GM04504 (cell line): Measurements from ENCODE around the gene MRPL52.
"Not testable (repeated sequence)": the region's sequence is repeated elsewhere in the genome, so short reads cannot be mapped to it uniquely, and the experiment has no call there.

Experiments
- DNase-seq: peaks from one replicate; pipeline ENCODE4 v3.0.0-alpha.2; 2012; ENCODE audit warnings: low read depth

Gene MRPL52

DNA sequence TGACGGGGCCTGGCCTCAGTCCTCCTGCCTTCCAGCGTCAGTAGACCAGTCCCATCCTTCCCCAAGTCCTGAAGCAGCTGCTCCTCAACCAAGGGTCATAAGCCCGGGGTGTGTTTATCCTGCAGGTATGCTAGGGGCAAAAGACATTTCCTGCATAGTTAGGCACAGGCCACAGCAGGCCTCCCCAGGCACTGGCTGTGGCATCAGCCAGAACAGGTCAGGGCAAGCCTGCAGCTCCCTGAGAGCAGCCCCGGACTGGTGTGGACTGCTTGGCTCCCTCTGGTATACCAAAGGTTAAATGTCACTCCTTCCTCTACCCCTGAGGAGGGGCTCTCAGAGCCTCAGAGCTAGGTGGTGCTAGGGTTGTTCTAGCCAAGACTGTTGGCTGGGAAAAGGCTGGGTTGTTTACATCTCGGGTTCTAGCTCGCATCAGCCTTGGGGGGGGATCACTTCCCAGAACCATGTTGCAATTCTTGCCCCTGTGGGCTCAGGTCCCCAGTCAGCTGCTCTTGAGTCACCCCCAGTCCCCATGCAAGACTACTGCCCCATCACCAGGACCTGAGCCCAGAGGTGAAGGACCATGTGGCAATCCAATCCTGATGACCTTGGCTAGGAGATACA lies 9.6 kb downstream of the MRPL52 start:
- DNase-seq: no peak

DNA sequence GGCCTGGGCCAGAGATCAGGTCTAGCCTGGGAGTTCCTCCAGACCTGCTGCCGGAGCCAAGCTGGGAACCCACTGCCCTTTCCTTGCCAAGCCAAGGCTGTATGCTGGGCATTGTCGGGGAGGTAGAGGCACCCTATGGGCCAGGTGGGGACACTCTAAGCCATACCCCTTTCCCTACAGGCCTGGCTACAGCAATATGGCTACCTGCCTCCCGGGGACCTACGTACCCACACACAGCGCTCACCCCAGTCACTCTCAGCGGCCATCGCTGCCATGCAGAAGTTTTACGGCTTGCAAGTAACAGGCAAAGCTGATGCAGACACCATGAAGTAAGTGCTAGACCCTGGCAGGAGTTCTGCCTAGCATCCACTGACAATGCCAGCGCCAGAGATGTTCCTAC lies 11.6 kb downstream of the MRPL52 start:
- DNase-seq: no peak

DNA sequence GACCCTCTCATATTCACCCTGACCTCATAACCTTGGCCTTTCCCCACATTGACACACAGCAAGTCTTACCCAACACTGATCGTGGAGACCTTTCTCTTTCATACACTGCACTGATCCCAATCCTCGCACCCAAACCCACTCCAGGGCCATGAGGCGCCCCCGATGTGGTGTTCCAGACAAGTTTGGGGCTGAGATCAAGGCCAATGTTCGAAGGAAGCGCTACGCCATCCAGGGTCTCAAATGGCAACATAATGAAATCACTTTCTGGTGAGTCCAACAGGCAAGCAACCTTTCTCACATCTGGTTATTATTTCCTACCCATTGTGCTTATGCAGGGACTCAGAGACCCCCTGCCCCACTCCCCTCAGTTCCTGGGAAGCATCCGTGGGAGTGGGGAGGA lies 12.1 kb downstream of the MRPL52 start:
- DNase-seq: no peak

DNA sequence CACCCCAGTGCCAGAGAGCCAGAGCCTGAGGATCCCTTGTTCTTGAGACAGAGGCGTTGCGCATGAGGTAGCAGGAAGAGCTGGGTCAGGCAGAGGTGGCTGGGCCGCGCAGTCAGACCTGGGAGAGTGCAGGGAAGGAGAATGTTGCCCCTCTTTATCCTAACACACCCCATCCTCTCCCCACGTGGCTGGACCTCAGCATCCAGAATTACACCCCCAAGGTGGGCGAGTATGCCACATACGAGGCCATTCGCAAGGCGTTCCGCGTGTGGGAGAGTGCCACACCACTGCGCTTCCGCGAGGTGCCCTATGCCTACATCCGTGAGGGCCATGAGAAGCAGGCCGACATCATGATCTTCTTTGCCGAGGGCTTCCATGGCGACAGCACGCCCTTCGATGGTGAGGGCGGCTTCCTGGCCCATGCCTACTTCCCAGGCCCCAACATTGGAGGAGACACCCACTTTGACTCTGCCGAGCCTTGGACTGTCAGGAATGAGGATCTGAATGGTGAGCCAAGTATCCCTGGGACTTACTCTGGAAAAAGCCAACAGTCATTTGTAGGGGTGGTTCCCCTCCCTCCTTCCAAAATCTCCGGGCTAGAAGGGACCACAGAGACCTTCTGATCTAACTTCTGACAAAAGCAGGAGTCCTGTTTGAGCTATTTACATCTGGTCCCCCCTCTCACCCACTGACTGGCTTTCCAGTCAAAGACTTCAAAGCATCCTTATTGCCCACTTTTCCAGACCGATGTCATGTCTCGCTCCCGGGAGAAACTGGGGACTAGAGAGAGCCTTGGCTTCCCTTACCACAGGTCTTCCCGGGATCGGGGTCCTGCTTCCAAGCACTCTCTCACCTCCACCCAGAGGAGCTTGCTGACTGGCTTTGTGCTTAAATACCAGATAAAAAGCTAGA lies 12.8 kb downstream of the MRPL52 start:
- no peak for DNase-seq

DNA sequence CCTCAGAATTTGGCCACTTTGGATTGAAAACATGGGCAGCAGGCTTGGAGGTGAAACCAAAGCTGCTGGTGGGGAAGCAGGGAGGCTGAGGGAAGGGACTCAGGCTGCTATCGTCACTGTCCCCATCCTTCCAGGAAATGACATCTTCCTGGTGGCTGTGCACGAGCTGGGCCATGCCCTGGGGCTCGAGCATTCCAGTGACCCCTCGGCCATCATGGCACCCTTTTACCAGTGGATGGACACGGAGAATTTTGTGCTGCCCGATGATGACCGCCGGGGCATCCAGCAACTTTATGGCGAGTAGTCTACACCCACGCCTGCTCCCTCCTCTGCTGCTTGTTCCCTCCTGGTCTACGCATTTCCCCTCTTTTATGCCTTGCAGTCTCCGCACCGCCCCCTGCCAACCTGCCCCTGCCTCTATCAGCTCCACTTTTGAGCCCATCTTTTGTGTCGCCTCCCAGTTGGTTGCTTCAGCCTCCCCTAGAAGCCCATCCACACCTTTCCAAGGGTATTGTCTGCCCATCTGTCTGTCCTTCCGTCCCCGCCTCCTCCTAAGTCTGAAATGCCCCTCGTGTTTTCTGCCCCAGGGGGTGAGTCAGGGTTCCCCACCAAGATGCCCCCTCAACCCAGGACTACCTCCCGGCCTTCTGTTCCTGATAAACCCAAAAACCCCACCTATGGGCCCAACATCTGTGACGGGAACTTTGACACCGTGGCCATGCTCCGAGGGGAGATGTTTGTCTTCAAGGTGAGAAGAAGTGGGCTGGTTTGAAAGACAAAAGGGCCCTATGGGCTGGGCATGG lies 13.6 kb downstream of the MRPL52 start:
- DNase-seq: no peak

DNA sequence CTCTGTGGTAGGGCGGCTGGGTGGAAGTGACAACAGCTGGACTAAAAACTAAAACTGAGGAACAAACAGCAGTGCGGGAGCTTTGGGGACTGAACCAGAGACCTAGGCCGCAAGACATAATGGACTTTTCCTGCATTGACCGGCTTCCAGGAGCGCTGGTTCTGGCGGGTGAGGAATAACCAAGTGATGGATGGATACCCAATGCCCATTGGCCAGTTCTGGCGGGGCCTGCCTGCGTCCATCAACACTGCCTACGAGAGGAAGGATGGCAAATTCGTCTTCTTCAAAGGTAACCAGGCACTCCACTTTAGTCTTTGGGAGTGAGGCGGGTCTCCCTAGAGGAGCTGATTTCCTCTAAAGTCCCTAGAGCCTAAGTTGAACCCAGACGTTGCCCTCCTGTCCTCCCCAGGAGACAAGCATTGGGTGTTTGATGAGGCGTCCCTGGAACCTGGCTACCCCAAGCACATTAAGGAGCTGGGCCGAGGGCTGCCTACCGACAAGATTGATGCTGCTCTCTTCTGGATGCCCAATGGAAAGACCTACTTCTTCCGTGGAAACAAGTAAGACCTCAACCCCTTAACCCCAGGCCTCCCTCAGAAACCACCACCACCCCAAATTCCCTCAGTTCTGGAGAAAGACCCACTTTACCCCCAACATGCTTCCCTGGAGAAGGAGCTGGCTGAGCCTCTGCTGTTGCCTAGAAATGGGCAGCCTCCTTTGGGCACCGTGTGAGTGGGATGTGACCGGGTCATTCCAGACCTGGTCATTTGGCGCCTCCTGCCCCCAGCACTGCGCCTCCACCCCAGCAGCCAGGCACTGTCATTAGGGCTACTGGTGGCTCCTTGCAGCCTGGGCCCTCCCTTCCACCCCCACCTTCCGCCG lies 14.8 kb downstream of the MRPL52 start:
- DNase-seq: no peak

DNA sequence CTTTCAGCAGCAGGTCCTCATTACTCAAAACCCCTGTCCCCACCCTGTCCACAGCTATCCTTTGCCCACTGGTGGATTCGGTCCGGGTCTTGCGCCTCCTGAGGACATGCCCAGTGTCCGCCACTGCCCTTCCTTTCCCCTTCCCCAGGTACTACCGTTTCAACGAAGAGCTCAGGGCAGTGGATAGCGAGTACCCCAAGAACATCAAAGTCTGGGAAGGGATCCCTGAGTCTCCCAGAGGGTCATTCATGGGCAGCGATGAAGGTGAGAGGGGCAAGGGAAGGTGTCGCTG lies 15.4 kb downstream of the MRPL52 start:
- no peak for DNase-seq

DNA sequence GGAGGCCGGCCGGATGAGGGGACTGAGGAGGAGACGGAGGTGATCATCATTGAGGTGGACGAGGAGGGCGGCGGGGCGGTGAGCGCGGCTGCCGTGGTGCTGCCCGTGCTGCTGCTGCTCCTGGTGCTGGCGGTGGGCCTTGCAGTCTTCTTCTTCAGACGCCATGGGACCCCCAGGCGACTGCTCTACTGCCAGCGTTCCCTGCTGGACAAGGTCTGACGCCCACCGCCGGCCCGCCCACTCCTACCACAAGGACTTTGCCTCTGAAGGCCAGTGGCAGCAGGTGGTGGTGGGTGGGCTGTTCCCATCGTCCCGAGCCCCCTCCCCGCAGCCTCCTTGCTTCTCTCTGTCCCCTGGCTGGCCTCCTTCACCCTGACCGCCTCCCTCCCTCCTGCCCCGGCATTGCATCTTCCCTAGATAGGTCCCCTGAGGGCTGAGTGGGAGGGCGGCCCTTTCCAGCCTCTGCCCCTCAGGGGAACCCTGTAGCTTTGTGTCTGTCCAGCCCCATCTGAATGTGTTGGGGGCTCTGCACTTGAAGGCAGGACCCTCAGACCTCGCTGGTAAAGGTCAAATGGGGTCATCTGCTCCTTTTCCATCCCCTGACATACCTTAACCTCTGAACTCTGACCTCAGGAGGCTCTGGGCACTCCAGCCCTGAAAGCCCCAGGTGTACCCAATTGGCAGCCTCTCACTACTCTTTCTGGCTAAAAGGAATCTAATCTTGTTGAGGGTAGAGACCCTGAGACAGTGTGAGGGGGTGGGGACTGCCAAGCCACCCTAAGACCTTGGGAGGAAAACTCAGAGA lies 16.3 kb downstream of the MRPL52 start:
- no peak for DNase-seq

DNA sequence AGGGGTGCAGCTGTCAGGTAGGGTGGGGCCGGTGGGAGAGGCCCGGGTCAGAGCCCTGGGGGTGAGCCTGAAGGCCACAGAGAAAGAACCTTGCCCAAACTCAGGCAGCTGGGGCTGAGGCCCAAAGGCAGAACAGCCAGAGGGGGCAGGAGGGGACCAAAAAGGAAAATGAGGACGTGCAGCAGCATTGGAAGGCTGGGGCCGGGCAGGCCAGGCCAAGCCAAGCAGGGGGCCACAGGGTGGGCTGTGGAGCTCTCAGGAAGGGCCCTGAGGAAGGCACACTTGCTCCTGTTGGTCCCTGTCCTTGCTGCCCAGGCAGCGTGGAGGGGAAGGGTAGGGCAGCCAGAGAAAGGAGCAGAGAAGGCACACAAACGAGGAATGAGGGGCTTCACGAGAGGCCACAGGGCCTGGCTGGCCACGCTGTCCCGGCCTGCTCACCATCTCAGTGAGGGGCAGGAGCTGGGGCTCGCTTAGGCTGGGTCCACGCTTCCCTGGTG lies 17.2 kb downstream of the MRPL52 start:
- no peak for DNase-seq

DNA sequence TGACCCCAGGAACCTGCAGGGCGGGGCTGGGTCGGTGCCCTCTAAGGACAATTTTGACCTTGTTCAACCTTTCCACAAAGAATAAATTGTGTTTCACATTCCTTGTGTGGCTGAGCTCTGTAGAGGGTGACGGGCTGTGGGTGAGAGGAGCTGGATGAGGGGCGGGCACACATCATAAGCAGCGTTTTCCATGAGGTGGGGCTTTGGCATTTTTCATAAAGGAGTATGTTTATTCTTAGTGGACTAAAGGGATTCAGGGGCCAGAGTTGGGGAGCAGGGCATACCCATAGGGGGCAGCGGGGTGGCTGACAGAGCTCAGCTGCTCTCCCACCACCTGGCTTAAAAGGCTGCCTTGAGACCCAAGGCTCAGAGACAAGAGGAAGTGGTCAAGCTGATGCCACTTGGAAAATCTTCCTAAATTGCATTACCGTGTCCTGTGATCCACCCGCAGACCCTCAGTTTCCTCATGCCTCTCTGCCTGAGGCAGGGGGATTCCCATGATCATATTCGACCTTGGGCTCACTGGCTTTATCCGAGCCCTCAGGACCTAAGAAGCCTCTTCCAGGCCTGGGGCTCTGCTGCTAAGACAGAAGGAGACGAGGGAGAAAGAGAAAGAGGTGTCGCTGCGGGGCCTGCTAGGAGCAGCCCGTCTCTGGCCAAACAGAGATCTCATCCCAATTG lies 18.1 kb downstream of the MRPL52 start:
- no peak for DNase-seq

DNA sequence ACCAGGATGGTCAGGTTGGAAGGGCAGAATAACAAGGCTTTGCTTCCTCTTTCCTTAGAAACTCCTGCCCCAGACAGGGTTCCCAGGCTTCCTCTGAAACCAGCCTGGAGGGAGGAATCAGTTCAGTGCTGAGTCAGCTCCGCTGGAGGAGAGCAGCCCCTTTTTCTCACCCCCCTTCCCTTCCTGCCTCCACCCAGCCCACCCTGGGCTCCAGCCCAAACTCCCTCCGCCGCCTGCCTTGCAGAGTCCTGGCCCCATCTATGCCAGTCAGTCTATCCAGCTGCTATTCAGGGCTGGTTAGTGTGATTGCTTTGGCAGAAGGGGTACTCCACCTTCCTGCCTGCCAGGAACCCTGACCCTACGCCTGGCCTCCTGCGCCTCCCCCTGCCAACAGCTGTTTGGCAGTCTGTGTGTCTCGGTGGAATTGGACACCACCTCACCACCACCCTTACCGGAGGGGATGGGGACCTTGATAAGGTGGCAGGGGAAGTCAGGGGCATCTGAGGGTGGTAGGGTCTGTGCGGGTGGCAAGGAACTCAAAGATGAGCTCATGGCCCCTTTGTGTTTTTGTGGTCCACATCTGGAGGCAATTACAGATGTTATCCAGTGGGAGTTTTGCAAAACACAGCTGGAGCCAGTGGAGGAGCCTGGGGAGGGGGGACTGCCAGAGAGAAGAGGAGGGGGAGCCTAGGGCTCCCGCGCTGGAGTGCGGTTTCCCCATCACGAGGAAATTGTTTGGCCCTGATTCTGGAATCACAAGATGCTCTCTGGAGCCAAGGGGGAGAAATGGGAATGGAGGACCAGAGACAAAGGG lies 18.9 kb downstream of the MRPL52 start:
- peak; percentile 77 for DNase-seq

DNA sequence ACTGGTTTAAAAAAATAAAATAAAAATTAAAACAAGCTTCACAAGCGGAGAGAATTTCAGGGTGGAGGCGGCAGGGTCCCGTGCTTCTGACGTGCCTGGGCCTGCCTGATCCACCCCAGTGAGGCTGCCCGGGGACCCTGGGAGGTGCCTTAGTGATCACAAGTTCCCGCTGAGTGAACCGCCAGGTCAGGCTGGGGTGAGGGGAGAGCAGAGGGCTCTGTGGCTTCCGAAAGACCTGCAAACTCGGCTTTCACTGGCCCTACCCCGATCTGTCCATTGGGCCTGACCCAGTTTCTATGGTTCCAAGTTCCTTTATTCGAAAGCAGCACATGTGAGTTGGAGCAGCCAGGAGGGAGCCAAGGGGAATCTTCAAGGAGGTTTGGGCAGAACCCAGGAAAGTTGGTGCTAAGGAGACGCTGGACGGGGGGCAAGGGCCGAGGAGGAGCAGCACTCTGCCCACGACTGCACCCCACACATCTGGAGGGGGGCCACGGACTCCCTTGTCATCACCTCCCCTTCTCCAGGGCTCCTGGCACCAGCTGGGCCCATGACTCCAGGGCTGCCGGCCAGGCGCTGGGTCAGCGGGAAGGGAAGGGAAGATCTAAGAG lies 19.6 kb downstream of the MRPL52 start:
- no peak for DNase-seq

DNA sequence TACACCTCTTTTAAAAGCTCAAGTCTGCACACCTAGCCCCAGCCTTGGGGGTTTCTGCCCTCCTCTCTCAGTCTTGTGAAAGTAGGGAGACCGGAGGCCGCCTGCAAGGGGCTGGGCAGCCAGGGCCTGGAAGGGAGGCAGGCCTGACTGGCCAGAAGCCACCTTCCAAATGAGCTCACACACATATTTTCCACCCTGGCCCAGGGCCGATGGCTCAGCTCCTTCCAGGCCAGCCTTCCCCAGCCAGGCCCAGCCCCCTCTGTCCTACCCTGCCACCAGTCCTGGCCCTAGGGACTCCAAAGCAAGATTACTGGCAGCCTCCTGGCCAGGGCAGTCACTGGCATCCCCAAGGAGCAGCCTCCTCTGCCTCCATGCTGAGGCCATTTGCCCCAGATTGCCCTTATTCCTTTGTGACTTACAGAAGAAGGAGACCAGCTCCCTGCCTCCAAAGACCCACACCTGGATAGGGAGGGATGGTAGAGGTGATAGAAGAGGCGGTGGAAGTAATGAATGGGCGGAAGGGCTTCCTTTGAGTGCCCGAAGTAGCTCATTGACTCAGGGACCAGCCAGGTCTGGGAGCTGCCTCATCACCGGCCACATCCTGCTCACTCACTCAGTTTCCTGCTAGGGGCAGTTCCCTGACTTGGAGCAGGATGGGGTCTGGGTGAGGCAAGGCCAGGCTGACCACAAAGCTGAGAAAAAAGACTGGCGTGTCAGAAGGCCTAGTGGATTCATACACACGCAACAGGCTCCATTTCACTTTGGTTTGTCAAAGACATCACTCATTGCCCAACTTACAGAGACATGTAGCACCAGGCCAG lies 21.5 kb downstream of the MRPL52 start:
- peak; percentile 95 for DNase-seq

DNA sequence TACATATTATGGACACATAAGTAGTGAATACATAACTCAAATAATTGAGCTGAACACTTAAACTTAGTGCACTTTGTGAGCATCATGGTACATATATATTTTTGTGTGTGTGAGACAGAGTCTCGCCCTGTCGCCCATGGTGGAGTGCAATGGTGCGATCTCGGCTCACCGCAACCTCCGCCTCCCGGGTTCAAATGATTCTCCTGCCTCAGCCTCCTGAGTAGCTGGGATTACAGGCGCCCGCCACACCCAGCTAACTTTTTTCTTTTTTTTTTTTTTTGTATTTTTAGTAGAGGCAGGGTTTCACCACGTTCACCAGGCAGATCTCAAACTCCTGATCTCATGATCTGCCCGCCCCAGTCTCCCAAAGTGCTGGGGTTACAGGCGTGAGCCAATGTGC lies 22.5 kb downstream of the MRPL52 start:
- not testable (repeated sequence) for DNase-seq

DNA sequence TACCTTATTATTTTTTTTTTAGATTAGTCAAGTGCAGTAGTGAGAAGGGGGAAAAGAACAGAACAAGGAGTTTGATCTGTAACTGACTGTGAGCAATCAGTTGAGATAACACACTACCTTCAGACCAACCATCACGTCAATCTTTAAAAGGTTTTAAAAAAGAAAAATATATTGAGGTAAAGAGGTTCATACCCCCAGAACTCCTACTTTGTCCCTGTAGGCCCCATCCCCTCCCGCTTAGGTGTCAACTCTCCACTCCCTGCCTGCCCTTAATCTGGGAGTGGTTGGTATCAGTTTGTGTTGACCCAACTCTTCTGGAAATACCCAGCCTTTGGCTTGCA lies 22.9 kb downstream of the MRPL52 start:
- DNase-seq: no peak

DNA sequence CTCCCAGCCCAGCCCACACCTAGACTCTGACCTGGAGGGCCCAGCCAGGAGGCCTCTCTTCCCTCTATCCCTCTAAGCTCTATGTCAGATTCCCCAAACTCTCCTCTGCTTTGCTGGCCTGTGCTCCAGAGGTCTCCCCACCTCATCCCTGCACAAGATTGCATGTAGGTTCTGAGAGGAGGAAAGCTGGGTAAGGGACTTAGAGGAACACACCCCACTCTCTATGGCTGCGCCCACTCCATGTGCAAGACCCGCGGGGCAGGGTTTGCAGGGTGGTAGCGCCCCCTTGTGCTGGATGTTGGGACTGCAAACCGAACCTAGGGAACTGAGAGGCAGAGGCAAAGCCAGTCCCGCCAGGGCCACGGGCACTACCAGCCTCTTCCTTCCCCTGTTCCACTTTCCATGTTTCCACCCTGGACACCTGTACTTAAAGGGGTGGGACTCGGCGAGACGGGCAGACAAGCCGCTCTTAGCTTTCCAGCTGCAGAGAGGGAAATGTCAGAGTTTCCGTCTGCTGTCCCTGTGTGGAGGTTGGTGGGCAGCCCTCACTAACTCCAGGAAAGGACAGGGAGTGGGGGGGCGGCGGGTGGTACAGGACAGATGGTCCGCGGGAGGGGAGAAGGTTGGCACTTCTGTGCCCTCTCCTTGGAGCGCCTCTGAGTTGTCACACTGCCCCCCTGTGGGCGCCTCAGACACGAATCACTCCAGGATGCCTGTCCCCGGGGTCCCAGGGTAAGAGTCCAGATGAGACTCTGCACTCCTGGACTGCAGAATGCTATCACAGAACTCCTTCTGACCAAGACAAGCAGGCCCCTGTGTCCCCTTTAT lies 23.5 kb downstream of the MRPL52 start:
- DNase-seq: peak; percentile 65

DNA sequence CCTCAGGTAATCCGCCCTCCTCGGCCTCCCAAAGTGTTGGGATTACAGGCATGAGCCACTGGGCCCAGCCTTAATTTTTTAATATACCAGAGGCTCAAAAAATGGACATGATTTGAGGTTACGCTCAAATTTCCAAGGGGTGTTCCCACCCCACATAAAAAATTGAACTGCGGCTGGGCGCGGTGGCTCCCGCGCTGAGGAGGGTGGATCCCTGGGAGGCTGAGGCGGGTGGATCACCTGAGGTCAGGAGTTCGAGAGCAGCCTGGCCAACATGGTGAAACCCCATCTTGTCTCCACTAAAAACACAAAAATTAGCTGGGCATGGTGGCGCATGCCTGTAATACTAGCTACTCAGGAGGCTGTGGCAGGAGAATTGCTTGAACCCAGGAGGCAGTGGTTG lies 24.6 kb downstream of the MRPL52 start:
- not testable (repeated sequence) for DNase-seq
